Measurements from ENCODE around the gene SETD2.

- TF ChIP-seq, protein P1, sequence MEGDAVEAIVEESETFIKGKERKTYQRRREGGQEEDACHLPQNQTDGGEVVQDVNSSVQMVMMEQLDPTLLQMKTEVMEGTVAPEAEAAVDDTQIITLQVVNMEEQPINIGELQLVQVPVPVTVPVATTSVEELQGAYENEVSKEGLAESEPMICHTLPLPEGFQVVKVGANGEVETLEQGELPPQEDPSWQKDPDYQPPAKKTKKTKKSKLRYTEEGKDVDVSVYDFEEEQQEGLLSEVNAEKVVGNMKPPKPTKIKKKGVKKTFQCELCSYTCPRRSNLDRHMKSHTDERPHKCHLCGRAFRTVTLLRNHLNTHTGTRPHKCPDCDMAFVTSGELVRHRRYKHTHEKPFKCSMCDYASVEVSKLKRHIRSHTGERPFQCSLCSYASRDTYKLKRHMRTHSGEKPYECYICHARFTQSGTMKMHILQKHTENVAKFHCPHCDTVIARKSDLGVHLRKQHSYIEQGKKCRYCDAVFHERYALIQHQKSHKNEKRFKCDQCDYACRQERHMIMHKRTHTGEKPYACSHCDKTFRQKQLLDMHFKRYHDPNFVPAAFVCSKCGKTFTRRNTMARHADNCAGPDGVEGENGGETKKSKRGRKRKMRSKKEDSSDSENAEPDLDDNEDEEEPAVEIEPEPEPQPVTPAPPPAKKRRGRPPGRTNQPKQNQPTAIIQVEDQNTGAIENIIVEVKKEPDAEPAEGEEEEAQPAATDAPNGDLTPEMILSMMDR (IDR thresholded peaks at IDR 0.05; ENCODE audit: low read depth, low read length, poor library complexity, severe bottlenecking) = no peak
- no peak for TF ChIP-seq EZH2phosphoT487 (IDR thresholded peaks at IDR 0.05; ENCODE audit: borderline replicate concordance, low read length)
These were observed 155.1 kb downstream of the SETD2 start for GRCh38 chr3:47008851-47009224.

Data from DOHH2 (cell line).